G401 (cell line): Measurements from ENCODE around the gene C11orf52. TPM values are rescaled to one million over a fixed set of nuclear protein-coding genes. Genes with fewer than 3 reads are reported as not detected.
"Not testable (repeated sequence)": the region's sequence is repeated elsewhere in the genome, so short reads cannot be mapped to it uniquely, and the experiment has no call there.

ENCODE experiments used
- DNase-seq: peaks from one replicate; pipeline ENCODE4 v3.0.0-alpha.2; 2015; ENCODE audit warnings: low spot score
- in situ Hi-C: cut with HindIII; loops from 2 replicates; pipeline ENCODE4 v1.10.0; 2016; ENCODE audit warnings: low sequenced_read_pairs, mixed read lengths
- total RNA-seq: library from RNA; depleted of rRNA; stranded (reverse); fragments of >200 nt; shearing (Covaris generic); gene quantifications from 2 replicates; pipeline ENCODE4 v1.2.3, GENCODE V29; 2014; rRNA removed

Gene C11orf52, protein sequence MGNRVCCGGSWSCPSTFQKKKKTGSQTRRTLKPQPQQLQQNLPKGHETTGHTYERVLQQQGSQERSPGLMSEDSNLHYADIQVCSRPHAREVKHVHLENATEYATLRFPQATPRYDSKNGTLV
- total RNA-seq: 11.8 and 26.1 TPM in 2 replicates

DNA sequence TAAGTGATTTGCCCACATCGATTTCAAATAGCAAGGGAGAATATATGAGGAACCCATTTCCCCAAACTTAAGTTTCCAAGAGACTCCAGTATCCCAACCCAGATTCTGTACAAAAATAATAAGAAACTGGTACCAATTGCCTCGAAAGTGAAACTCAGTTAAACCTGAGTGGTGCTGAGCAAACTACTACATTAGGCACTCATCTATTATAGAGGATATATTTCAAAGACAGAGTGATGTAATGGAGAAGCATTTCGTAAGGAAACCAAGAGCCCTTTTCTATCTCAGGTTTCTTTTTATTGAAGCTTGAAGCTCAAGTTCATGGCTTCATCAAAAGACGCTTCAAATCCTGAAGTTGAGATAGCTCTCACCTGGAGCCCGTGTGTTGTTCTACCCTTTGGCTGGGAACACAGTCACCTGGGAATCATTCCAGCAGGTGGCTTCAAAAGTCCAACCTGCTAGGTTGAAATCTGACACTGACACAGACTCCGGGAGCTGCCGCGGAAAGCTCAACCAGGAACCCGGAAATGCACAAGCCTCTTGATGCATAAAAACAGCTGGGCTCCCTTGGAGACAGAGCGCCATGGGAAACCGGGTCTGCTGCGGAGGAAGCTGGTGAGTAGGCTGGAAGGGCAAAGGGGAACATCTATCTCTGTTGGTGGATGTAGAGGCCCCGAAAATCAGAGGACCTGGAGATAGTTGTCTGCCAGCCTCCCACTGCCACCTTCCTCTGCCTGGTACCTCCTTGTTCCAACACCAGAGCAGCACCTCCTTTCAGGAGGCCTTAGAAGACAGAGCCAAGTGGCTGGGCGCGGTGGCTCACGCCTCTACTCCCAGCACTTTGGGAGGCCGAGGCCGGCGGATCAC lies at the start of gene C11orf52:
Gene C11orf52, plus strand, starts transcription at position 524 of the 867 bp plus-strand sequence. Its CDS starts 60 bp downstream, at position 584.
- DNase-seq: peak; percentile 58
- in situ Hi-C loops: no loop called here

- DNase-seq: no peak
- in situ Hi-C loops: no loop called here
Observed at GRCh38 chr11:111870113-111870512, 48.6 kb upstream of the C11orf52 start.

DNA sequence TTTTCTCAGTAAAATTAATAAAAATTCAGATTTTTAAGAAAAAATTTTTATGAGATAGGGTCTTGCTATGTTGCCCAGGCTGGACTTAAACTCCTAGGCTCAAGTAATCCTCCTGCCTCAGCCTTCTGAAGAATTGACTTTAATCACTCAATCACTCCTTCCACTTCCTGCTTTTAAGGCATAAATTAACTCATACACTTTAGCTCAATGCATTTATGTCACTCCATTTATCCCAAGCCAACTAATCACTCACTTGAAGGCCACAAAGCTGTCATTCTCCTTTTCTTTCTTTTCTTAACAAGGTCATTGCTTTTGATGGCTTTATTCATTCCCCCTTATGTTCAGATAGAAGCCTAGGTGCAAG lies 48.2 kb upstream of the C11orf52 start:
- no peak for DNase-seq
- in situ Hi-C loops: no loop called here

DNA sequence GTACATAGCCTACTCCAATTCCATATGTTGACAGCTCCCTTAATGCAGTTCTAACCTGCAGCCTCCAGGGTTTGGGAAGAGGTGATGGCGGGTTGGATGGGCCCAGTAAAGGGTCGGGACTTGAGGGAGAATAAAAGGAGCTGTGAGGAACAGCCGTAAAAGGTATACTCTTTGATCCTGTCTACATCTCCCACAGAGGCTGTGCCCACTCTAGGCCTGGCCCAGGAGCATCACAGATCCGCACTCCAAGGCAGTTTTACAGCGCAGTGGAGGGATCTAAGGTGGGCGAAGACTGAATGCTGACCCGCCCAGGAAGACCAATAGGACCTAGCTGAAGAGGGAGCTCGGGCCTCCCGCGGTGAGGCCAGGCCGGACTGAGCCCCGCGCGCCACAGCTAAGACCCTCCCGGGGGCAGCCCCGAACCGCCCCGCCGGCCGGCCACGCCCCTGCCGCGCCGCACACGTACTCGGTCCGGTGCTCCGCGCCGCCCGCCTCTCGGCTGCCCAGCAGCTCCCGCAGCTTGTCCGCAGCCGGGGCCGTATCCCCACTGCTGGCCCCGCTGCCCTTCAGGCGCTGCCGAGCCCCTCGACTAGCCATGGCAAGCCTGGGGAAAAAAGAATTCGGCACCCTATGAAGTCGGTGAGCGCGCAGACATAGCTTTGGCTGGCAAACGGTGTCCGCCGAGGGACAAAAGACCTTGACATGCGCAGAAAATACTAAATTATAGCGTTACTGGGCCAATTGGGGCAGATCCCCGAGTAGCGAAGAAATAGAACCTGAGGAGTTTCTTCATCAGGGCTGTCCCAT lies 47.6 kb upstream of the C11orf52 start, which contains the start of gene ALG9:
Gene ALG9, minus strand, starts transcription at position 696 of the 807 bp plus-strand sequence. Its CDS starts 99 bp downstream, at position 597.
- in situ Hi-C loops: no loop called here

GRCh38 chr11:111871693-111872161 lies 47.0 kb upstream of the C11orf52 start:
- peak; percentile 53 for DNase-seq
- in situ Hi-C loops: no loop called here

More for the DNA sequence above, 47.6 kb upstream of the C11orf52 start, which contains the start of gene ALG9:
- DNase-seq: peak; percentile 83

DNA sequence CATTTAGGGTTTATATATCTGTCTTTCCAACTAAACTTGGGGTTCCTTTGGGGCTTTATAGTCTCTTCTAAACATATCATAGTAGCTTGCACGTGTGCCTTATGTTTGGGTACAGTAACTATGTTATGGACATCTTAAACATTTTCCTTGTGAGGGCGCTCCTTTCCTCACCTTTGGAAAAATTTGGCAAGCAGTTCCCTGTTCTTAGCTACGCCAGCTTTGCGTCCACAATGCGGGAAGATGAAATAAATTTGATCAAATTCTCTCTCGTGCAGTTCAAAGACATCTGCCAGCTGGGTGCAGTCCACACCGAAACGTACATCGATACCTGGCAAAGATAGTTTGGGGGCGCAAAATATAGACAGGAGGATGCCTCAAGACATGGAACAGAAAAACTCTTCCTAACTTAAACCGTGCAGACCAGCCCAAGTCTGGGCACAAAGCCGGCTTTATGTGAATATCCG lies 40.3 kb upstream of the C11orf52 start:
- no peak for DNase-seq

GRCh38 chr11:111878849-111879636 lies 39.7 kb upstream of the C11orf52 start, which contains the start of the genes CFAP68 and FDXACB1:
CFAP68 (plus strand) TSS chr11:111879541; CDS start chr11:111879561, 20 bp downstream.
FDXACB1 (minus strand) TSS chr11:111879165; CDS start chr11:111879132, 33 bp downstream.
- in situ Hi-C loops: no loop called here
- DNase-seq: peak; percentile 99

More for the DNA sequence above, 40.3 kb upstream of the C11orf52 start:
- in situ Hi-C loops: no loop called here

DNA sequence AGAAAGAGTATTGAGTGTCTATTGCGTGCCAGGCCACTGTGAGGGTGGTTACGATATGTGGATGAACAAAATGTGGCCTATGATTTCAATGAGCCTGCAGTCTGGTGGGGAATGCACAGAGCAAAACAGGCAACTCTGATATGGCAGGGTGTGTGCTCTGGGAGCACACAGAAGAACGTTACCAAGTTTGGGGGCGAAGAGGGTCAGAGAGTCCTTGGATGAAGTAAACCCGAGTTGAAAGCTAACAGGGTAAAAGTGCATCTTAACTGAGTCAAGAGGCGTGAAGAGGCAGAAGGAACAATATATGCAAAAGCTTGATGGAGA lies 39.1 kb upstream of the C11orf52 start:
- in situ Hi-C loops: no loop called here
- DNase-seq: no peak

DNA sequence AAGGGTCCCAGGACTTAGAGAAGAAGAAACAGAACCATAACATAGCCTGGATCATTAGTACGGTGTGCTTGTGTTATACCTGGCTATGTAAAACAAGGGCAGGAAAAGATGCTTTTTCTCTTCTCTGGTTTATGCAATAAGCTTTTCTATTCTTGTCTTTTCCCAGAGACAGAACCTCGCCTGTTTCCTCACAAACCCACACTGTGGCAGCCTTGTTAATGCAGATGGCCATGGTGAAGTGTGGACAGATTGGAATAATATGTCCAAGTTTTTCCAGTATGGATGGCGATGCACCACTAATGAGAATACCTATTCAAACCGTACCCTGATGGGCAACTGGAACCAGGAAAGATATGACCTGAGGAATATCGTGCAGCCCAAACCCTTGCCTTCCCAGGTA lies 36.5 kb upstream of the C11orf52 start:
- DNase-seq: no peak
- in situ Hi-C loops: no loop called here

GRCh38 chr11:111885053-111885452 lies 33.7 kb upstream of the C11orf52 start:
- DNase-seq, in situ Hi-C loops: not testable (repeated sequence)

DNA sequence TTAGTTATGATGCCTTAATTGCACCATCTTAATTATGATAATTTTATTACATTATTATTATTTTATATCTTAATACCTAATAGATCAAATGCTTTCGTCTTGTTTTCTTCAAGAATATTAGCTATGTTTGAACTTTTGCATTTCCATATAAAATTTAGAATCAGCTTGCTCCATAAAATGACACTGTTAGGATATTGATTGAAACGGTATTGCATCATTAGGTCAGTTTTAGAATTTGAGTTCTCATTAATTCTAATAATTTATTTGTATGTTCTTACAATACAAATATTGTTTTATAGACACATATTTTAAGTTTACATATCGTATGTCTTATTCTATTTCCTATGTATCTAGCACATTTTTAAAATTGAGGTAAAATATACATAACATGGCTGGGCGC lies 32.7 kb upstream of the C11orf52 start:
- in situ Hi-C loops: no loop called here
- no peak for DNase-seq

- no peak for DNase-seq
- in situ Hi-C loops: no loop called here
Observed at GRCh38 chr11:111886844-111887243, 31.9 kb upstream of the C11orf52 start.

DNA sequence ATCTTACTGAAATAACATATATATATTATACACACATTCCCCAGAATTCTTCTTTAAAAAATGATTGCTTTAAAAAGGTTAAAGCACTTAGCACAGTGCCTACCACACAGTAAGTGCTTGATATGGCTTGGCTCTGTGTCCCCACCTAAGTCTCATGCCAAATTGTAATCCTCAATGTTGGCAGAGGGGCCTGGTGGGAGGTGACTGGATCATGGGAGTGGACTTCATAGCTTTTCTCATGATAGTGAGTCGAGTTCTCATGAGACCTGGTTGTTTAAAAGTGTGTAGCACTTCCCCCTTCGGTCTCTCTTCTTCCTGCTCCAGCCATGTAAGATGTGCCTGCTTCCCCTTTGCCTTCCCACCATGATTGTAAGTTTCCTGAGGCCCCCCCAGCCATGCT lies 13.3 kb upstream of the C11orf52 start:
- in situ Hi-C loops: no loop called here
- no peak for DNase-seq

DNA sequence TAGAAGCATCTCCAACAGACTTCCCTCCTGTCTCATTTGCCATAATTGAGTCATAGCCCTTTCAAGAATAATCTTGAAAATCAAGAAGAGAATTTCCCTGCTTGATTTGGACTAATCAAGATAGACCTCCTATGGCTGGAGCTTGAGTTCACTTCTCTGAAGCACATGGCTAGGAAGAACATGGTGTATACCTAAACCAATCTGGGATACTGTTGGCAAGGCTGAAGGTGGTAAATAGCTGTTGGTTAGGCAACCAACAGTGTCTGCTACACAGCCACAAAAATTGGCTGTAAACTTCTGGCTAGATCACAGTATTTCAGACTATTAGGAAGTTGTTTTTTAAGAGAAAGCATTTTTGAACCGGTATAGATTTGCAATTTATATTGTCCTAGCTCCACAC lies 12.0 kb upstream of the C11orf52 start:
- no peak for DNase-seq
- in situ Hi-C loops: no loop called here

DNA sequence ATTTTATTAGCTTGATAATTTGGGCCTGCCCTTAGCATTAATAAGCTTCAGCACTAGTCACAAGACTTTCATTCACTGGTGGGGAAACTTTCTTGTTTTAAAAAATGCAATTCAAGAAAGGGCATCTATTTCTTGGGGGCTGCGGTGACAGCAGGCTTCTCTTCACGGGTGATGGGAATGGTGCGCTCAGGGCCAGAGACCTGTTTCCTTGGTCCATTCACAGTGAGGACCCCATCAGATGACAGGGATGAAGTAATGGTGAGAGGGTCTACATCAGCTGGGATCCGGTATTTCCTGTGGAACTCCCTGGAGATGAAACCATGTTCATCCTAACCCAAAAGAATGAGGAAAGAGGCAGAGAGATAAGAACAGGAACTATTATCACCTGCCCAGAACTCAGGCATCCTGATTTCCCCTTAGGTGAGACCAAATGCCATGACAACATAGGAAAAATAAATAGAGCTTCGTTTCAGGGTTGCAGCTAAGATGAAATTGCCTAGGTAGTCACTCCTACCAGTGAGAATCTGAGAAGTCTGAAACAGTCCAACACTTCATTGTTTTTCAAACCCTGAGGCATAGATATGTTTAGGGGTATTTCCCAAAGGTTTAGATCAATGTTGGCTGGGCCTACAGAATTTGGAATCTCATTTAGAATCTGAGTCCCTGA lies 9.9 kb upstream of the C11orf52 start:
- in situ Hi-C loops: no loop called here
- peak; percentile 13 for DNase-seq

DNA sequence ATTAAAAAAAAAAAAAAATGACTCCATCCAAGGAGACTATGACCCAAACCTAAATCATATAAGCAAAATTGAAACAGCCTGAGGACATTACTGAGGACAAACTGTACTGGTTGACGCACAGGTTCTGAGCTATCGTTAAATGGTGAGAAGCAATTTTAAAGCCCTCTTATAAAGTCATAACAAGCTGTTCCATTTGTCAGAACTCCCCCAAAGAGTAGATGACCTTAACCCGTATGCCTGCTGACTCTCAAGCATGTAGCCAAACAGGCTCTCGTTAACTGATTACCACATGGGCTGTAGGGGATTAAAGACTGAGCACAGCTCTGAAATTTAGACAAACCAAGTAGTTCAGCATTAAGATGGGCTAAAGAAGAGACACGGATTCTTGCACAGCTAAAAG lies 9.3 kb upstream of the C11orf52 start:
- in situ Hi-C loops: no loop called here
- DNase-seq: peak; percentile 51

GRCh38 chr11:111910676-111911562 lies 7.8 kb upstream of the C11orf52 start:
- in situ Hi-C loops: no loop called here
- DNase-seq: peak; percentile 81
